ENCODE measurements around the gene SLC6A9. TPM values are rescaled to one million over a fixed set of nuclear protein-coding genes. Genes with fewer than 3 reads are reported as not detected.

The SLC6A9 gene
- total RNA-seq, 3 donors from 2014 or later: 14.3 to 25.0 (median 18.3) TPM

GRCh38 chr1:44027320-44027719, 3.9 kb downstream of the SLC6A9 start:
- H3K36me3 Mint-ChIP-seq (ENCODE audit: insufficient read depth): peaks cover 8% of the 10 kb centered on the region
- no peaks in the 10 kb centered on the region for H3K27me3 Mint-ChIP-seq (ENCODE audit: low read depth)
- H3K4me1 Mint-ChIP-seq (ENCODE audit: low read depth): peaks cover 21% of the 10 kb centered on the region
- H3K9me3 Mint-ChIP-seq: no peaks in the 10 kb centered on the region
- no peak for DNase-seq
- H3K4me3 Mint-ChIP-seq: no peak overlapping the region
- no peak for ATAC-seq

DNA sequence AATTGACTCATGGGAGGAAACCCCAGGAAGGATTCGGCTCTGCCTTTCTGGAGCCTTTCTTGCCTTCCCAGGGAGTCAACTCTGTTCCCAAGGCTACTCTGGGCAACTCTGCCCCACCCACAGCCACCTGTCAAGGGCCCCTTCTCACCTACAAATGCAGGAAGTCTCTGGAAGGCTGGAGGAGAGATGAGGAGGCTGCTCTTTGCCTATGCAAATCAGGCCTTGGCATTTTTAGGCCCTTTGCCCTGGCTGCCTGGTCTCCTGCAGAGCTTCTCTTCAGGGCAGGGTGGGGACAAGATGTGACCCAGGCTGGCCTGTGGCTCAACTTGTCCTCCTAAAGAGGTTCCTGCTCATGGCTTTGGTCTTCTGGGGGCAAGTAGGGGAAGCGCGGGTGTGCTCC, 5.4 kb downstream of the SLC6A9 start:
- peaks cover 8% of the 10 kb centered on the region for H3K36me3 Mint-ChIP-seq (ENCODE audit: insufficient read depth)
- no peaks in the 10 kb centered on the region for H3K27me3 Mint-ChIP-seq (ENCODE audit: low read depth)
- DNase-seq (no peak), ATAC-seq (no peak)
- no peak overlapping the region for H3K4me3 Mint-ChIP-seq
- no peaks in the 10 kb centered on the region for H3K9me3 Mint-ChIP-seq
- peaks cover 17% of the 10 kb centered on the region for H3K4me1 Mint-ChIP-seq (ENCODE audit: low read depth)

DNA sequence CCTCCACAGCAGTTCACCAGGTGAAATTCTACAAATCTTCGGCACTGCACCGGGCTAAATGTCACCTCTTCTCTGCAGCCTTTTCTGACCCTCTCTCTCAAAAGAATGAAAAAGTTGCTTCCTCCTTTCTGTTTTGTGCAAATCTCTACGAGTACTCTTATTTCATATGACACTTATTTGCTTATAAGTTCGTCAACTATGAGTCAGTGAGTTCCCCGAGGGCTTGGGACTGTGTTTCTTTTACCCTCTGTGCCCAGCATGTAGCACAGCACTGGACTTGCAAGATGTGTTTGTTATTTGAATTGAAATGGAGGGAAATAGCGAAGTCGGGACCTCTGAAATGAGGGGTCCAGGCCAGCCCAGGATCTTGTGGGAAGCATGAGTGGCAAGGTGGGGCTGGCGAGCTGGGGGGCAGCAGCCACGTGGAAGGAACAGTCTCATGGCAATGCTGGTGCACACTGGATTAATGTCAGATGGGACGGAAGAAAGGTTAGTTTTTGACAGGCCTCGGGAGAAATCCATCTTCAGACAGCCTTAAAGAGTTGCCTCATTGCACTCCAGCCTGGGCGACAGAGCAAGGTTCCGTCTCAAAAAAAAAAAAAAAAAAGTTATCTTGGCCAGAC, 6.2 kb downstream of the SLC6A9 start:
- Mint-ChIP-seq H3K4me1 (ENCODE audit: low read depth) (peaks cover 17% of the 10 kb centered on the region), H3K36me3 (ENCODE audit: insufficient read depth) (peaks cover 8% of the 10 kb centered on the region), H3K27me3 (ENCODE audit: low read depth) (no peaks in the 10 kb centered on the region), H3K4me3 (no peak overlapping the region), H3K9me3 (no peaks in the 10 kb centered on the region)
- DNase-seq: no peak
- ATAC-seq: no peak

DNA sequence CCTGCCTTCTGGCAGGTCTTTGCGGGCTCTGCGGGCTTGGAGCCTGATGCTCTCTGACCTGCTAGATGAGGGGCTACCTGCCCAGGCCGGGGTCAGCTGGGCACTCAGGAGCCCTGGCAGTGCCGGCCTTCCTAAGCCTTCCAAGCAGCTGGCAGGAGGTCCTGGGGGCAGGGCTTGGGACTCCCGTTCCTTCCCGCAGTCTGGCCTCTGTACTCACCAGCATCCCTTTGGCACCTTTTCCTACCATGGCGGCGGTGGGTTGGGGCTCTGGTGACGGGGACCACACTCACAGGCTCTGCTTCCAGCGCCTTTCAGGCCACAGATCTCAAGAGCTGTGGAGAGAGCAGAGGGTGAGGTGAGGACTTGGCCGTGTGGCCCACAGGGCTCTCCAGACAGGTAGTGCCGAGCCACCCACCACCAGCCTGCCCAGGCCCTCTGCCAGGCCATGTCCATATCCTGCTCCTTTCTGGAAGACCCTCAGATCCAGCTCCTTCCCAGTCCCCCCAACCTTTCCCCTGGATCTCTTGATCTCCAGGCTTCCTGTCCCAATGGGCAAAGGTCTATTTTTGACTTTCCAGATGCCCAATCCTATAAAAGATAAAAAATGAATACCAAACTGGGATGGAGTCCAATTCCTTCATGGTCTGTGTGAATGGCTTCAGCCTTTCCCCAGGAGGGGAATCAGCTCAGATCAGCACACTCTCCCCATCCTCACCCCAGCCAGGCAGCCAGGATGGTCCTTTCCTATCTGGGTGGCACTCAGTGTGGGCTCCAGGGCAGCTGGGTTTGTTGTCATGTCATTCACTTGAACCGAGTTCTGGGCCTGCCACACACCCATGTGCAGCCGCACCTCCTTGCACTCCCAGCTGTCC, 7.0 kb downstream of the SLC6A9 start:
- ATAC-seq (no peak), DNase-seq (no peak)
- no peaks in the 10 kb centered on the region for H3K9me3 Mint-ChIP-seq
- H3K4me1 Mint-ChIP-seq (ENCODE audit: low read depth): peaks cover 12% of the 10 kb centered on the region
- H3K4me3 Mint-ChIP-seq: no peak overlapping the region
- H3K36me3 Mint-ChIP-seq (ENCODE audit: insufficient read depth): peaks cover 8% of the 10 kb centered on the region
- no peaks in the 10 kb centered on the region for H3K27me3 Mint-ChIP-seq (ENCODE audit: low read depth)

GRCh38 chr1:44021581-44022321, 9.5 kb downstream of the SLC6A9 start:
- ATAC-seq (no peak), DNase-seq (no peak)
- peaks cover 4% of the 10 kb centered on the region for H3K36me3 Mint-ChIP-seq (ENCODE audit: insufficient read depth)
- H3K9me3 Mint-ChIP-seq: no peaks in the 10 kb centered on the region
- H3K27me3 Mint-ChIP-seq (ENCODE audit: low read depth): no peaks in the 10 kb centered on the region
- H3K4me3 Mint-ChIP-seq: no peak overlapping the region
- H3K4me1 Mint-ChIP-seq (ENCODE audit: low read depth): no peaks in the 10 kb centered on the region

- no peaks in the 10 kb centered on the region for H3K4me1 Mint-ChIP-seq (ENCODE audit: low read depth)
- no peaks in the 10 kb centered on the region for H3K9me3 Mint-ChIP-seq
- peaks cover 4% of the 10 kb centered on the region for H3K36me3 Mint-ChIP-seq (ENCODE audit: insufficient read depth)
- no peak for ATAC-seq
- no peak overlapping the region for H3K4me3 Mint-ChIP-seq
- no peak for DNase-seq
- no peaks in the 10 kb centered on the region for H3K27me3 Mint-ChIP-seq (ENCODE audit: low read depth)
These were observed 10.1 kb downstream of the SLC6A9 start for GRCh38 chr1:44021156-44021555.

DNA sequence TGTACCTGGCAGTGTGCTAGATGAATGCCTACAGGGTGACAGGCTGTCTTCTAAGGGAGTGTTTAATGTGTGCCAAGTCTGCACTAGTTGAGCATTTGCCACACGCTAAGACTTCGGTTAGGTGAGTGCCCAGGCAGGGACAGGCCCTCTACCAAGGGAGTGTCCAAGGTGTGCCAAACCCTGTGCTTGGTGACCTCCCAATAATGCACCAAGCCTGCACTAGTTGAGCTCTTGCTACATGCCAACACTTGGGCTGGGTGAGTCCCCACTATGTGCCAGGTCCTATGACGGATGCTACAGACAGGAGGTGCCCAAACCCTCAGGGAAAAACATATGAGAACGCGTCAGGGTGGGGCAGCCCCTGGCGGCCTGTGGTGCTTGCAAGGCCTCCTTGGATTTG, 10.8 kb downstream of the SLC6A9 start:
- Mint-ChIP-seq H3K27me3 (ENCODE audit: low read depth) (no peaks in the 10 kb centered on the region), H3K36me3 (ENCODE audit: insufficient read depth) (peaks cover 4% of the 10 kb centered on the region), H3K9me3 (no peaks in the 10 kb centered on the region), H3K4me3 (no peak overlapping the region), H3K4me1 (ENCODE audit: low read depth) (no peaks in the 10 kb centered on the region)
- ATAC-seq: no peak
- no peak for DNase-seq

- ATAC-seq (no peak), DNase-seq (no peak)
- H3K9me3 Mint-ChIP-seq: no peaks in the 10 kb centered on the region
- H3K27me3 Mint-ChIP-seq (ENCODE audit: low read depth): no peaks in the 10 kb centered on the region
- no peak overlapping the region for H3K4me3 Mint-ChIP-seq
- H3K36me3 Mint-ChIP-seq (ENCODE audit: insufficient read depth): peaks cover 4% of the 10 kb centered on the region
- H3K4me1 Mint-ChIP-seq (ENCODE audit: low read depth): no peaks in the 10 kb centered on the region
These were observed 11.8 kb downstream of the SLC6A9 start for GRCh38 chr1:44019466-44019948.

DNA sequence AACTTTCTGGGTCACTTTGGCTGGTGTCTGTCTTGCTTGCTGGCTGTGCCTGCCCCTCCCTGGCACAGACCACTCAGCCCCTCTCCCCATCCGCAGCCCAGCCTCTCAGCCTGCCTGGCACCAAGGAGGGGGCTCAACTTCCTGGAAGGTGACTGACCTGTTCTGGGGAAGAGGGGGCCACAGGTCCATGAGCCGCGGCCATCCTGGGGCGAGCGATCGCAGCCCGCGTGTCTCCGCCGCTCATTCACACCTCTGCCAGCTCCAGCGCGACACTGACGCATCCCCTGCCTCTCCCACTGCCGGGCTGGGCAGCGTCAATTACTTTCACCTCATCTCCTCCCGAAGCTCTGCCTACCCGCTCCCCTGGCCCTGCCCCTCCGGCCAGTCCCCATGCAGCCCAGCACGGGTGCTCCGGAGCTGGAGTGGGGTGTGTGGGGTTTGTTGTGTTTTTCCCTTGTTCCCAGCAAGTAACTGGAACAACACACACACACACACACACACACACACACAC, 14.3 kb downstream of the SLC6A9 start:
- H3K27me3 Mint-ChIP-seq (ENCODE audit: low read depth): no peaks in the 10 kb centered on the region
- H3K9me3 Mint-ChIP-seq: no peaks in the 10 kb centered on the region
- ATAC-seq: no peak
- no peak overlapping the region for H3K4me3 Mint-ChIP-seq
- no peaks in the 10 kb centered on the region for H3K36me3 Mint-ChIP-seq (ENCODE audit: insufficient read depth)
- no peak for DNase-seq
- peaks cover 5% of the 10 kb centered on the region for H3K4me1 Mint-ChIP-seq (ENCODE audit: low read depth)

DNA sequence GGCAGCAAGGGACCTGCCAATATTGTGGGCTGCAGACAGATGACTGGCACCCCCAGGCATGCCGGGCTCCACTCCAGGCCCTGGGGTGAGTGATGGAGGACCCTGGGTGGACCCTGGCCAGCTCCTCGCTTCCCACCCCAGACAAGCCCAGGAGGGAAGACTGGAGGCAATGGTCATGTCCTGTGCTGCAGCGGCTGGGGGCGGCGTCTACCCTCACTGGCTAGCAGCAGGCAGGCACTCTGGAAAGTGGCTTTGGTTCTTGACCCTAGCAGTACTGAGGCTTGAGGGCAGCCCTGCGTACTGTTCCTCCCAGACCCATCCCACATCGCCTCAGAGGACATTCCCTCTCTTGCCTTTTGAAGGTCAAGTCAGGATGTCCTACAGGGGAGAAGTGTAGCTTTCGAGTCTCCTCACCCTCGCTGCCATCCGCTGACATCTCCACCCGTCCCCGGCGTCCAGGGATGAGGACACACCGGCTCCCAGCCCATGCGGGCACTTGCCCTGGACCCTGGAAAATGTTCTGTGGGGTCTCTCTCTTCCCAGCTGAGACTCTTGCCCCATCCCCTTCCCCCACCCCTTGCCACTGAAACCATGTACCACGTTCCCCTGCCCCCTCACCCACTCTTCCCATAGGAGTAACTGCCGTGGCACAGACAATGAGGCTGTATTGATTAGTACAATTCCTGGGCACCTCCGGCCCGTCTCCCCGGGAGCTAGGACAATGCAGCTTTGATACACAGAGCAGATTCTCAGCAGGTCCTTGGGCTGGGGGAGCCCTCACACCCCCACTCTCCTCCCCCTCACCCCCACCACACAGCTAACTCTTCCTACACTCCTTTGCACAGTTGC, 15.0 kb downstream of the SLC6A9 start:
- ATAC-seq (no peak), DNase-seq (no peak)
- no peaks in the 10 kb centered on the region for H3K27me3 Mint-ChIP-seq (ENCODE audit: low read depth)
- H3K9me3 Mint-ChIP-seq: no peaks in the 10 kb centered on the region
- H3K4me3 Mint-ChIP-seq: no peak overlapping the region
- peaks cover 5% of the 10 kb centered on the region for H3K4me1 Mint-ChIP-seq (ENCODE audit: low read depth)
- no peaks in the 10 kb centered on the region for H3K36me3 Mint-ChIP-seq (ENCODE audit: insufficient read depth)

DNA sequence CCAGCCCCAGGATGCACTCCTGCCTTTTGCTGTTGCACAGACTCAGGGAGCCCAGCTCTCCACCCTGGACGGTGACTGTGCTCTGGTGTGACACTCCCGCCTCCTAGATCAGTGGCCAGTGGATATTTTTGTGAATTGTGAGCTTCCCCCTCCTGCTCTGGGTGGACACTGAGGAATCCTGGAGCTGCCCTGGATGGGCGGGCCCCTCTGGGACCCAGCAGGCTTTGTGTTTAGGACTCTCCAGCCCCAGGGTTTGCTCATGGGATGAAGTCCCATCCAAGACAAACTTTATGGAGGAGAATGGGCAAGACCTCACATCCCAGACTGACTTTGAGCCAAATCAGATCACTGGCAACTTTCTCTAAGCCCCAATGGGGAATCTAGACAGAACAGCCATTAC, 16.1 kb downstream of the SLC6A9 start:
- H3K36me3 Mint-ChIP-seq (ENCODE audit: insufficient read depth): no peaks in the 10 kb centered on the region
- H3K27me3 Mint-ChIP-seq (ENCODE audit: low read depth): no peaks in the 10 kb centered on the region
- no peak for DNase-seq
- H3K9me3 Mint-ChIP-seq: no peaks in the 10 kb centered on the region
- no peak for ATAC-seq
- no peak overlapping the region for H3K4me3 Mint-ChIP-seq
- peaks cover 5% of the 10 kb centered on the region for H3K4me1 Mint-ChIP-seq (ENCODE audit: low read depth)

DNA sequence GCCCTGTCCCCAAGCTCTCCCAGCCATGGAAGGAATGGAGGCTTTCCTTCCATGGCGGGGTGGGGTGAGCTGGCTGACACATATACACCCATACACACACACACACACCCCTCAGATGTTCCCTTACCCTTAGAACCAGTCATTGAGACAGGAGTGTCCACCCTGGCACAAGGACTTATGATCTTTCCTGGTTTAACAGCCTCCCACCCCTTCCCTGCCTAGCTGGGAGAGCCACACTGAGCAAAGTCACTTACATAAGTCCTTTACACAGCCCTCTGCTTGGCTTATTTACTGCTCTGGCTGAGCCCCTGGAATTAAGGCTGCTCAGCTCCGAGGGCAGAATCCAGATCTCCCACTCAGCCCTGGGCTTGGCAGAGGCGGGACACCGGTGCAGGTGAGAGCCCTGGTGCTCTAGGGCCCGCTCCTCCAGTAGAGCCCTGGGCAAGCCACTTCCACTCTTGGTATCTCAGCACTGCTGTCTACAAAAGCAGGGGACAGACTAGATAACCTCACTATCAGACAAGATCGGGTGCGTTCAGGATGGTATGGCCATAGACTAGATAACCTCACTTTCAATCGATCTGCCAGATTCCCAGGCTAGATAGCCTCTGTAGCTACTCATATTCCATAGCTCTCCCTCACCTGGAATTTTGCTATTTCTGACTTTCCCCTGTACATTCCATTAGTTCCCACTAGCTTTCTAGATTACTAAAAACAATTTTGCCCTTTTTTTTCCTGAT, 16.7 kb downstream of the SLC6A9 start:
- no peak overlapping the region for H3K4me3 Mint-ChIP-seq
- peaks cover 5% of the 10 kb centered on the region for H3K4me1 Mint-ChIP-seq (ENCODE audit: low read depth)
- DNase-seq (no peak), ATAC-seq (no peak)
- no peaks in the 10 kb centered on the region for H3K27me3 Mint-ChIP-seq (ENCODE audit: low read depth)
- H3K36me3 Mint-ChIP-seq (ENCODE audit: insufficient read depth): no peaks in the 10 kb centered on the region
- no peaks in the 10 kb centered on the region for H3K9me3 Mint-ChIP-seq

DNA sequence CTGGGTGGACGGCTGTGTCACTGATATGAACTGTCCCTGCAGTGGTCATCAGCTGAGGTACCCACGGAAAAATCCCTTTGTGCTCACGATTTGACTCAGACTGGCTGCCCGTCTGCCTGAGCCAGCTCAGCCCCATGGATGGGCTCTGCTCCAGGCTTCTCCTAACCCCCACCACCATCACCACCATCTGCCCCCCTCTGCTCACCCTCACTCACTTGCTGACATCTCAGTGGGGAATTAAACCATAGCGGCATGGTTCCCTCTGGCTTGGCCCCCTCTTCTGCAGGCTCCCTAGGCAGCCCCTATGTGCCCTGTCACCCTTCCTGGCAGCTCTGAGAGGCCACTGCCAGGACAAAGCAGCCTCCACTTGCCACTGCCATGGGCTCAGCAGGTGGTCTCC, 17.3 kb downstream of the SLC6A9 start:
- no peaks in the 10 kb centered on the region for H3K9me3 Mint-ChIP-seq
- no peaks in the 10 kb centered on the region for H3K36me3 Mint-ChIP-seq (ENCODE audit: insufficient read depth)
- ATAC-seq (no peak), DNase-seq (no peak)
- peaks cover 5% of the 10 kb centered on the region for H3K4me1 Mint-ChIP-seq (ENCODE audit: low read depth)
- no peaks in the 10 kb centered on the region for H3K27me3 Mint-ChIP-seq (ENCODE audit: low read depth)
- H3K4me3 Mint-ChIP-seq: no peak overlapping the region
